WTC11 (cell line): Measurements from ENCODE around the gene NSUN4. TPM values are rescaled to one million over a fixed set of nuclear protein-coding genes. Genes with fewer than 3 reads are reported as not detected.

Experiments used
- ATAC-seq: fragments of 200-7000 bp; cut with Tn5 transposase; 2 replicates; pipeline ENCODE4 v1.10.0; 2021; ENCODE audit warnings: mild to moderate bottlenecking, moderate library complexity
- Bru-seq: library from RNA; stranded (reverse); fragments of 400-500 nt; gene quantifications from one replicate; lab custom pipeline; 2021; lab: Mats Ljungman, UMichigan
- CTCF ChIA-PET: fragments of 300-600 bp; sonication (Branson Sonifier 250); formaldehyde crosslinking; loops from one replicate; lab custom pipeline; 2021; ENCODE audit warnings: antibody characterized with exemption; lab: Charles Lee
- POLR2A ChIA-PET: fragments of 350-600 bp; sonication (Branson Sonifier 250); formaldehyde crosslinking; loops from one replicate; lab custom pipeline; 2021; ENCODE audit warnings: antibody characterized with exemption; lab: Charles Lee
- DNase-seq: peaks from one replicate; pipeline ENCODE4 v3.0.0; 2021; ENCODE audit warnings: low spot score
- H3K27ac Mint-ChIP-seq: 2 replicates; pipeline ENCODE4 v1.8.0; 2021; ENCODE audit warnings: mixed read lengths
- H3K27me3 Mint-ChIP-seq: 2 replicates; pipeline ENCODE4 v1.8.0; 2021; ENCODE audit warnings: low read depth, mild to moderate bottlenecking, moderate library complexity, mixed read lengths
- H3K36me3 Mint-ChIP-seq: 2 replicates; pipeline ENCODE4 v1.8.0; 2021; ENCODE audit warnings: mixed read lengths
- H3K4me1 Mint-ChIP-seq: 2 replicates; pipeline ENCODE4 v1.8.0; 2022; ENCODE audit warnings: mixed read lengths
- H3K4me3 Mint-ChIP-seq: 2 replicates; pipeline ENCODE4 v1.8.0; 2021; ENCODE audit warnings: mild to moderate bottlenecking, moderate library complexity, mixed read lengths
- H3K9me3 Mint-ChIP-seq: 2 replicates; pipeline ENCODE4 v1.8.0; 2021; ENCODE audit warnings: mixed read lengths
- CBFB ChIP-seq: sonication (generic); formaldehyde crosslinking; IDR thresholded peaks from 2 replicates; pipeline ENCODE4 v1.8.1; 2022; ENCODE audit warnings: mild to moderate bottlenecking, low read depth, missing genetic modification reagents
- CREM ChIP-seq: sonication (generic); formaldehyde crosslinking; IDR thresholded peaks from 2 replicates; pipeline ENCODE4 v1.8.1; 2022; ENCODE audit warnings: mild to moderate bottlenecking, missing genetic modification reagents, moderate library complexity
- GABPB1 ChIP-seq: sonication (generic); formaldehyde crosslinking; IDR thresholded peaks from 2 replicates; pipeline ENCODE4 v1.8.1; 2023; ENCODE audit warnings: mild to moderate bottlenecking, missing genetic modification reagents
- GTF2I ChIP-seq: fragments of 250-450 bp; sonication (Bioruptor Pico); conservative IDR thresholded peaks from 2 replicates; pipeline ENCODE4 v1.4.0; 2021; ENCODE audit warnings: mild to moderate bottlenecking
- JUN ChIP-seq: sonication (generic); formaldehyde crosslinking; IDR thresholded peaks from 2 replicates; pipeline ENCODE4 v1.8.0; 2023; ENCODE audit warnings: mild to moderate bottlenecking, missing genetic modification reagents
- KAT7 ChIP-seq: sonication (generic); formaldehyde crosslinking; IDR thresholded peaks from 2 replicates; pipeline ENCODE4 v1.8.1; 2023; ENCODE audit warnings: missing genetic modification reagents, mild to moderate bottlenecking, borderline replicate concordance
- NFATC4 ChIP-seq: fragments of 250-450 bp; sonication (Bioruptor Pico); IDR thresholded peaks from 2 replicates; pipeline ENCODE4 v1.9.0; 2021; ENCODE audit warnings: mild to moderate bottlenecking
- NFYB ChIP-seq: sonication (generic); formaldehyde crosslinking; conservative IDR thresholded peaks from 2 replicates; pipeline ENCODE4 v1.8.0; 2022; ENCODE audit warnings: low read depth, missing genetic modification reagents
- TEAD1 ChIP-seq: sonication (generic); formaldehyde crosslinking; IDR thresholded peaks from 2 replicates; pipeline ENCODE4 v1.8.0; 2022; ENCODE audit warnings: mild to moderate bottlenecking, missing genetic modification reagents
- TP53 ChIP-seq: sonication (generic); formaldehyde crosslinking; IDR thresholded peaks from 2 replicates; pipeline ENCODE4 v1.8.1; 2023; ENCODE audit warnings: mild to moderate bottlenecking, missing genetic modification reagents
- ZBTB21 ChIP-seq: sonication (generic); formaldehyde crosslinking; IDR thresholded peaks from 2 replicates; pipeline ENCODE4 v1.8.1; 2023; ENCODE audit warnings: mild to moderate bottlenecking, missing genetic modification reagents, borderline replicate concordance
- ZNF232 ChIP-seq: sonication (generic); formaldehyde crosslinking; IDR thresholded peaks from 2 replicates; pipeline ENCODE4 v1.8.0; 2022; ENCODE audit warnings: mild to moderate bottlenecking, missing genetic modification reagents
- long read RNA-seq, 3 experiments: library from RNA in 1 of 3; library from capped mRNA in 1 of 3; library from polyadenylated mRNA in 1 of 3; unstranded in 2 of 3; stranded (forward) in 1 of 3; transcript quantifications; one replicate each; pipeline ENCODE4 v2.0.0, GENCODE V29; 2021
- total RNA-seq: library from RNA; stranded (reverse); gene quantifications from 3 replicates; pipeline ENCODE4 v1.2.3, GENCODE V29; 2021
- TF ChIP-seq, protein P1 (sequence below): sonication (generic); formaldehyde crosslinking; IDR thresholded peaks from 2 replicates; pipeline ENCODE4 v1.8.1; 2023; ENCODE audit warnings: mild to moderate bottlenecking, moderate library complexity, missing genetic modification reagents
- TF ChIP-seq, protein P2 (sequence below): sonication (generic); formaldehyde crosslinking; conservative IDR thresholded peaks from 2 replicates; pipeline ENCODE4 v1.8.1; 2022; ENCODE audit warnings: mild to moderate bottlenecking, missing genetic modification reagents
- TF ChIP-seq, protein P3 (sequence below): fragments of 250-450 bp; sonication (Bioruptor Pico); IDR thresholded peaks from 2 replicates; pipeline ENCODE4 v1.9.0; 2021; ENCODE audit warnings: moderate library complexity, mild to moderate bottlenecking, inconsistent platforms, borderline replicate concordance
- TF ChIP-seq, protein P4 (sequence below): sonication (generic); formaldehyde crosslinking; IDR thresholded peaks from 2 replicates; pipeline ENCODE4 v1.8.0; 2022; ENCODE audit warnings: missing genetic modification reagents
- TF ChIP-seq, protein P5 (sequence below): fragments of 250-450 bp; sonication (Bioruptor Pico); IDR thresholded peaks from 2 replicates; pipeline ENCODE4 v2.1.2; 2022; ENCODE audit warnings: mild to moderate bottlenecking, moderate library complexity
- TF ChIP-seq, protein P6 (sequence below): sonication (generic); formaldehyde crosslinking; IDR thresholded peaks from 2 replicates; pipeline ENCODE4 v1.8.0; 2022; ENCODE audit warnings: mild to moderate bottlenecking, missing genetic modification reagents
- TF ChIP-seq, protein P7 (sequence below): sonication (generic); formaldehyde crosslinking; IDR thresholded peaks from 2 replicates; pipeline ENCODE4 v1.8.1; 2023; ENCODE audit warnings: mild to moderate bottlenecking, missing genetic modification reagents, borderline replicate concordance

Gene NSUN4
- 19.5 to 22.6 TPM (median 21.0 TPM) in 3 replicates for total RNA-seq
- percentile 72 among the genes with signal in this experiment for Bru-seq, nascent RNA
- long read RNA-seq, experiment 1, full-length matches to known transcripts, result 34 of 46 reads
- long read RNA-seq, experiment 1, partial matches to known transcripts, result 10 of 46 reads
- long read RNA-seq, experiment 1, other reads (novel, unspliced or antisense), result 2 of 46 reads
- long read RNA-seq, experiment 2, full-length matches to known transcripts, result 12 of 24 reads
- long read RNA-seq, experiment 2, partial matches to known transcripts, result 5 of 24 reads
- long read RNA-seq, experiment 2, other reads (novel, unspliced or antisense), result 7 of 24 reads
- long read RNA-seq, experiment 3, full-length matches to known transcripts, result 22 of 25 reads
- long read RNA-seq, experiment 3, partial matches to known transcripts, result 0 of 25 reads
- long read RNA-seq, experiment 3, other reads (novel, unspliced or antisense), result 3 of 25 reads

DNA sequence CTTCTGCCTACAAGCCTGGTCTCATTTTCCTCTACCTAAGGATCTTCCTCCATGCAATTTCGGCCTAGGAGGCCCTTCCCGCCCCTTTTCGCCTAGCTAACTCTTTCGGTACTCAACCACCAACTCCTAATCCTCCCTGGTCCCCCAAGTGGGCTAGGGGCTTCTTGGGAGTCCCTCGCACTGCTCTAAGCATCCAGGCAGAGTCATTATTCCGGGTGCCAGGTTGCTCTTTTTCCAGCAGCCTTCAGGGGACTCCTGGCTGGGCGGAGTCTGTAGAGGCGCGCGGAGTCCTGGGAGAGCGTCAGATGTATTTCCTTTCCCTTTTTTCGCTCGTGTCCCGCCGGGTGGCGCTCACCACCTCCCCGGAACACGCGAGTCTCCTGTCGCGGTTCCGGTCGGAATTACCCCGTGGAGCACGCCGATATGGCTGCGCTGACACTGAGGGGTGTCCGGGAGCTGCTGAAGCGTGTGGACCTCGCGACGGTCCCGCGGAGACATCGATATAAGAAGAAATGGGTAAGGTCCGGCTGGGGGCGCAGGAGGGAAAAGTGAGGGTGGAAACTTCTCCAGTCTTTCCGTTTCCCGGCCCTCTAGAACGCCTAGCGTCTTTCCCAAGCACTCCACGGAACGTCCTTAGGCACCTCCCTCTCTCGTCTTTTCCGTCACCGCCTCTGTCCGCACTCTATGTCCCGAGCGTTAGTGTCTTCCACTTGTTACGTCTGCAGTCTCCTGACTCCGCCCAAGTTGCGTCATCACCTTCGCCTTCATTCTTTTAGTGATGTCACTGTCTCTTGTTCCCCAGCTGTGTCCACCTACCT lies at the start of gene NSUN4:
NSUN4 (plus strand) TSS at position 404 of the 818 bp plus-strand sequence; CDS start at position 424, 20 bp downstream.
- no peaks in the 10 kb centered on the region for H3K27me3 Mint-ChIP-seq
- no peaks in the 10 kb centered on the region for H3K9me3 Mint-ChIP-seq
- peak within 1 kb of the TSS; percentile 100 for H3K27ac Mint-ChIP-seq
- H3K4me1 Mint-ChIP-seq, result peaks cover 17% of the 10 kb centered on the region
- peak within 1 kb of the TSS; percentile 97 for H3K4me3 Mint-ChIP-seq
- CTCF ChIA-PET, result interaction anchor here (0.6 to 2.6 kb wide), 16 partner anchors 7 to 118 kb away, joined by 3 to 17 read pairs (median 4); partner anchors contain the start of genes FAAH, LRRC41 and RAD54L
- DNase-seq, result peak; percentile 78
- ATAC-seq, result peak; percentile 94
- peaks cover 17% of the 10 kb centered on the region for H3K36me3 Mint-ChIP-seq
- POLR2A ChIA-PET, result interaction anchor here (0.7 to 1.2 kb wide), 4 partner anchors 8 to 169 kb away, joined by 5 to 13 read pairs (median 7); partner anchors contain the start of genes LRRC41, LURAP1 and UQCRH
- peak; percentile 99 for TF ChIP-seq ZBTB21 (CRISPR knock-in tag)
- TF ChIP-seq GABPB1 (CRISPR knock-in tag), result peak; percentile 46; the same call in 1 of the 2 replicates
- peak; percentile 89; the same call in 1 of the 2 replicates for TF ChIP-seq KAT7 (CRISPR knock-in tag)
- TF ChIP-seq, protein P1, sequence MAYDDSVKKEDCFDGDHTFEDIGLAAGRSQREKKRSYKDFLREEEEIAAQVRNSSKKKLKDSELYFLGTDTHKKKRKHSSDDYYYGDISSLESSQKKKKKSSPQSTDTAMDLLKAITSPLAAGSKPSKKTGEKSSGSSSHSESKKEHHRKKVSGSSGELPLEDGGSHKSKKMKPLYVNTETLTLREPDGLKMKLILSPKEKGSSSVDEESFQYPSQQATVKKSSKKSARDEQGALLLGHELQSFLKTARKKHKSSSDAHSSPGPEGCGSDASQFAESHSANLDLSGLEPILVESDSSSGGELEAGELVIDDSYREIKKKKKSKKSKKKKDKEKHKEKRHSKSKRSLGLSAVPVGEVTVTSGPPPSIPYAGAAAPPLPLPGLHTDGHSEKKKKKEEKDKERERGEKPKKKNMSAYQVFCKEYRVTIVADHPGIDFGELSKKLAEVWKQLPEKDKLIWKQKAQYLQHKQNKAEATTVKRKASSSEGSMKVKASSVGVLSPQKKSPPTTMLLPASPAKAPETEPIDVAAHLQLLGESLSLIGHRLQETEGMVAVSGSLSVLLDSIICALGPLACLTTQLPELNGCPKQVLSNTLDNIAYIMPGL, result peak; percentile 68; the same call in 1 of the 2 replicates
- TF ChIP-seq TEAD1 (CRISPR knock-in tag), result peak; percentile 65
- TF ChIP-seq, protein P2, sequence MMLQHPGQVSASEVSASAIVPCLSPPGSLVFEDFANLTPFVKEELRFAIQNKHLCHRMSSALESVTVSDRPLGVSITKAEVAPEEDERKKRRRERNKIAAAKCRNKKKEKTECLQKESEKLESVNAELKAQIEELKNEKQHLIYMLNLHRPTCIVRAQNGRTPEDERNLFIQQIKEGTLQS (CRISPR knock-in tag), result peak; percentile 83
- TF ChIP-seq GTF2I, result no peak
- no peak for TF ChIP-seq ZNF232 (CRISPR knock-in tag)
- TF ChIP-seq, protein P3, sequence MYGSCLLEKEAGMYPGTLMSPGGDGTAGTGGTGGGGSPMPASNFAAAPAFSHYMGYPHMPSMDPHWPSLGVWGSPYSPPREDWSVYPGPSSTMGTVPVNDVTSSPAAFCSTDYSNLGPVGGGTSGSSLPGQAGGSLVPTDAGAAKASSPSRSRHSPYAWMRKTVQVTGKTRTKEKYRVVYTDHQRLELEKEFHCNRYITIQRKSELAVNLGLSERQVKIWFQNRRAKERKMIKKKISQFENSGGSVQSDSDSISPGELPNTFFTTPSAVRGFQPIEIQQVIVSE, result no peak
- no peak for TF ChIP-seq NFYB (CRISPR knock-in tag)
- no peak for TF ChIP-seq TP53
- TF ChIP-seq, protein P4, sequence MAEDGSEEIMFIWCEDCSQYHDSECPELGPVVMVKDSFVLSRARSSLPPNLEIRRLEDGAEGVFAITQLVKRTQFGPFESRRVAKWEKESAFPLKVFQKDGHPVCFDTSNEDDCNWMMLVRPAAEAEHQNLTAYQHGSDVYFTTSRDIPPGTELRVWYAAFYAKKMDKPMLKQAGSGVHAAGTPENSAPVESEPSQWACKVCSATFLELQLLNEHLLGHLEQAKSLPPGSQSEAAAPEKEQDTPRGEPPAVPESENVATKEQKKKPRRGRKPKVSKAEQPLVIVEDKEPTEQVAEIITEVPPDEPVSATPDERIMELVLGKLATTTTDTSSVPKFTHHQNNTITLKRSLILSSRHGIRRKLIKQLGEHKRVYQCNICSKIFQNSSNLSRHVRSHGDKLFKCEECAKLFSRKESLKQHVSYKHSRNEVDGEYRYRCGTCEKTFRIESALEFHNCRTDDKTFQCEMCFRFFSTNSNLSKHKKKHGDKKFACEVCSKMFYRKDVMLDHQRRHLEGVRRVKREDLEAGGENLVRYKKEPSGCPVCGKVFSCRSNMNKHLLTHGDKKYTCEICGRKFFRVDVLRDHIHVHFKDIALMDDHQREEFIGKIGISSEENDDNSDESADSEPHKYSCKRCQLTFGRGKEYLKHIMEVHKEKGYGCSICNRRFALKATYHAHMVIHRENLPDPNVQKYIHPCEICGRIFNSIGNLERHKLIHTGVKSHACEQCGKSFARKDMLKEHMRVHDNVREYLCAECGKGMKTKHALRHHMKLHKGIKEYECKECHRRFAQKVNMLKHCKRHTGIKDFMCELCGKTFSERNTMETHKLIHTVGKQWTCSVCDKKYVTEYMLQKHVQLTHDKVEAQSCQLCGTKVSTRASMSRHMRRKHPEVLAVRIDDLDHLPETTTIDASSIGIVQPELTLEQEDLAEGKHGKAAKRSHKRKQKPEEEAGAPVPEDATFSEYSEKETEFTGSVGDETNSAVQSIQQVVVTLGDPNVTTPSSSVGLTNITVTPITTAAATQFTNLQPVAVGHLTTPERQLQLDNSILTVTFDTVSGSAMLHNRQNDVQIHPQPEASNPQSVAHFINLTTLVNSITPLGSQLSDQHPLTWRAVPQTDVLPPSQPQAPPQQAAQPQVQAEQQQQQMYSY (CRISPR knock-in tag), result peak; percentile 87
- TF ChIP-seq, protein P5, sequence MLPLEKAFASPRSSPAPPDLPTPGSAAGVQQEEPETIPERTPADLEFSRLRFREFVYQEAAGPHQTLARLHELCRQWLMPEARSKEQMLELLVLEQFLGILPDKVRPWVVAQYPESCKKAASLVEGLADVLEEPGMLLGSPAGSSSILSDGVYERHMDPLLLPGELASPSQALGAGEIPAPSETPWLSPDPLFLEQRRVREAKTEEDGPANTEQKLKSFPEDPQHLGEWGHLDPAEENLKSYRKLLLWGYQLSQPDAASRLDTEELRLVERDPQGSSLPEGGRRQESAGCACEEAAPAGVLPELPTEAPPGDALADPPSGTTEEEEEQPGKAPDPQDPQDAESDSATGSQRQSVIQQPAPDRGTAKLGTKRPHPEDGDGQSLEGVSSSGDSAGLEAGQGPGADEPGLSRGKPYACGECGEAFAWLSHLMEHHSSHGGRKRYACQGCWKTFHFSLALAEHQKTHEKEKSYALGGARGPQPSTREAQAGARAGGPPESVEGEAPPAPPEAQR (CRISPR knock-in tag), result no peak
- TF ChIP-seq CREM (CRISPR knock-in tag), result peak; percentile 62; the same call in 1 of the 2 replicates
- TF ChIP-seq NFATC4 (CRISPR knock-in tag), result no peak
- TF ChIP-seq, protein P6, sequence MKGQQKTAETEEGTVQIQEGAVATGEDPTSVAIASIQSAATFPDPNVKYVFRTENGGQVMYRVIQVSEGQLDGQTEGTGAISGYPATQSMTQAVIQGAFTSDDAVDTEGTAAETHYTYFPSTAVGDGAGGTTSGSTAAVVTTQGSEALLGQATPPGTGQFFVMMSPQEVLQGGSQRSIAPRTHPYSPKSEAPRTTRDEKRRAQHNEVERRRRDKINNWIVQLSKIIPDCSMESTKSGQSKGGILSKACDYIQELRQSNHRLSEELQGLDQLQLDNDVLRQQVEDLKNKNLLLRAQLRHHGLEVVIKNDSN (CRISPR knock-in tag), result peak; percentile 40; the same call in 1 of the 2 replicates
- no peak for TF ChIP-seq CBFB (CRISPR knock-in tag)
- TF ChIP-seq, protein P7, sequence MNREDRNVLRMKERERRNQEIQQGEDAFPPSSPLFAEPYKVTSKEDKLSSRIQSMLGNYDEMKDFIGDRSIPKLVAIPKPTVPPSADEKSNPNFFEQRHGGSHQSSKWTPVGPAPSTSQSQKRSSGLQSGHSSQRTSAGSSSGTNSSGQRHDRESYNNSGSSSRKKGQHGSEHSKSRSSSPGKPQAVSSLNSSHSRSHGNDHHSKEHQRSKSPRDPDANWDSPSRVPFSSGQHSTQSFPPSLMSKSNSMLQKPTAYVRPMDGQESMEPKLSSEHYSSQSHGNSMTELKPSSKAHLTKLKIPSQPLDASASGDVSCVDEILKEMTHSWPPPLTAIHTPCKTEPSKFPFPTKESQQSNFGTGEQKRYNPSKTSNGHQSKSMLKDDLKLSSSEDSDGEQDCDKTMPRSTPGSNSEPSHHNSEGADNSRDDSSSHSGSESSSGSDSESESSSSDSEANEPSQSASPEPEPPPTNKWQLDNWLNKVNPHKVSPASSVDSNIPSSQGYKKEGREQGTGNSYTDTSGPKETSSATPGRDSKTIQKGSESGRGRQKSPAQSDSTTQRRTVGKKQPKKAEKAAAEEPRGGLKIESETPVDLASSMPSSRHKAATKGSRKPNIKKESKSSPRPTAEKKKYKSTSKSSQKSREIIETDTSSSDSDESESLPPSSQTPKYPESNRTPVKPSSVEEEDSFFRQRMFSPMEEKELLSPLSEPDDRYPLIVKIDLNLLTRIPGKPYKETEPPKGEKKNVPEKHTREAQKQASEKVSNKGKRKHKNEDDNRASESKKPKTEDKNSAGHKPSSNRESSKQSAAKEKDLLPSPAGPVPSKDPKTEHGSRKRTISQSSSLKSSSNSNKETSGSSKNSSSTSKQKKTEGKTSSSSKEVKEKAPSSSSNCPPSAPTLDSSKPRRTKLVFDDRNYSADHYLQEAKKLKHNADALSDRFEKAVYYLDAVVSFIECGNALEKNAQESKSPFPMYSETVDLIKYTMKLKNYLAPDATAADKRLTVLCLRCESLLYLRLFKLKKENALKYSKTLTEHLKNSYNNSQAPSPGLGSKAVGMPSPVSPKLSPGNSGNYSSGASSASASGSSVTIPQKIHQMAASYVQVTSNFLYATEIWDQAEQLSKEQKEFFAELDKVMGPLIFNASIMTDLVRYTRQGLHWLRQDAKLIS (CRISPR knock-in tag), result no peak
- peak; percentile 45; the same call in 1 of the 2 replicates for TF ChIP-seq JUN (CRISPR knock-in tag)
